Spleen (tissue), 11 donors: ENCODE results near the gene PIM3. TPM values are rescaled to one million over a fixed set of nuclear protein-coding genes. Genes with fewer than 3 reads are reported as not detected.

Experiments used
- DNase-seq: peaks from one replicate; pipeline ENCODE4 v3.0.0-alpha.2; 2020
- H3K27ac ChIP-seq, 8 donors: fragments of 200-600 bp; sonication (generic) in 7 of 8; 1 replicate in 4 of 8; 2 replicates in 4 of 8; pipeline versions ENCODE4 v1.5.0 to v1.8.0; 2016 to 2021; ENCODE audit warnings: inconsistent platforms in 4 of 8, mild to moderate bottlenecking in 4 of 8, moderate library complexity in 1 of 8
- H3K27me3 ChIP-seq, 7 donors: fragments of 200-600 bp; sonication (generic) in 6 of 7; replicated peaks in 1 of 7; 1 replicate in 4 of 7; 2 replicates in 3 of 7; pipeline versions ENCODE4 v1.5.0 to v1.8.0; 2016 to 2021; ENCODE audit warnings: inconsistent platforms in 3 of 7, mild to moderate bottlenecking in 1 of 7
- H3K36me3 ChIP-seq, 6 donors: fragments of 200-600 bp; sonication (generic) in 5 of 6; 1 replicate in 4 of 6; 2 replicates in 2 of 6; pipeline versions ENCODE4 v1.5.0 to v1.8.0; 2016 to 2021; ENCODE audit warnings: inconsistent platforms in 2 of 6
- H3K4me1 ChIP-seq, 6 donors: fragments of 200-600 bp; sonication (generic) in 5 of 6; 1 replicate in 3 of 6; 2 replicates in 3 of 6; pipeline versions ENCODE4 v1.5.0 to v1.8.0; 2016 to 2021; ENCODE audit warnings: inconsistent platforms in 3 of 6
- H3K4me3 ChIP-seq, 8 donors: fragments of 200-600 bp; sonication (generic) in 7 of 8; 1 replicate in 4 of 8; 2 replicates in 4 of 8; pipeline versions ENCODE4 v1.5.0 to v1.8.0; 2016 to 2021; ENCODE audit warnings: inconsistent platforms in 4 of 8, mild to moderate bottlenecking in 4 of 8, moderate library complexity in 2 of 8
- H3K9me3 ChIP-seq, 8 donors: fragments of 200-600 bp; sonication (generic) in 7 of 8; 1 replicate in 4 of 8; 2 replicates in 4 of 8; pipeline versions ENCODE4 v1.5.0 to v1.8.0; 2016 to 2021; ENCODE audit warnings: inconsistent platforms in 4 of 8
- CTCF ChIP-seq, 11 experiments: fragments of 200-600 bp in 7 of 11; fragments of 450-650 bp in 4 of 11; sonication (generic) in 4 of 11; IDR thresholded peaks in 8 of 11; conservative IDR thresholded peaks in 3 of 11; 1 replicate in 7 of 11; 2 replicates in 4 of 11; pipeline versions ENCODE4 v1.4.0 to v1.8.0; 2016 to 2021; ENCODE audit warnings: antibody characterized with exemption in 11 of 11, inconsistent platforms in 4 of 11, mild to moderate bottlenecking in 1 of 11
- POLR2A ChIP-seq, 3 donors: fragments of 450-650 bp; IDR thresholded peaks; one replicate each; pipeline ENCODE4 v1.5.1; 2017; ENCODE audit warnings: antibody characterized with exemption in 3 of 3, mild to moderate bottlenecking in 1 of 3
- POLR2AphosphoS5 ChIP-seq, 3 donors: sonication (generic); formaldehyde crosslinking; IDR thresholded peaks; one replicate each; pipeline ENCODE4 v1.5.1; 2017; ENCODE audit warnings: antibody characterized with exemption in 3 of 3
- WGBS, 5 donors: extraction: QIAGEN DNeasy Blood & Tissue Kit in 3 of 5; methylation state at CpG; one replicate each; pipeline versions ENCODE4 v1.1.5 to v1.1.7; 2013 to 2018; 5-methylcytosine and 5-hydroxymethylcytosine counted together
- intact Hi-C: fragments of 100-400 bp; cut with DNase I; formaldehyde crosslinking; loops from one replicate; pipeline ENCODE4 v1.15.0; 2023; ENCODE audit warnings: low total_unique reads
- polyA plus RNA-seq, 3 donors: library from polyadenylated mRNA; stranded (reverse); fragments of 200-250 nt; gene quantifications; one replicate each; pipeline ENCODE4 v1.2.1, GENCODE V29; 2013
- total RNA-seq, 7 donors: library from RNA; depleted of rRNA in 3 of 7; stranded (reverse); fragments of >200 nt in 3 of 7; fragmentation: NEBNext Ultra II Directional in 4 of 7; extraction: Animal tissue kit (Norgen Biotek cat#: 25700) in 4 of 7; gene quantifications; one replicate each; pipeline versions ENCODE4 v1.1.0 to v1.2.1, GENCODE V29; 2016 to 2021
- donor health status: healthy with polysubstance abuse.
- donor health status: DM: no; HTN: no; CAD: no; lungs with moderate emphysema.
- donor health status: DM: no; HTN: no; CAD: no.
- donor health status: Bipolar disorder and iron deficiency.
- donor health status: healthy.
- donor health status: DM: no; HTN: no; CAD: no.
- donor health status: DM: yes; HTN: yes; CAD: no.

PIM3 gene
- total and polyA plus RNA-seq, 10 donors: 49.5 to 134 (median 93.6) TPM

GRCh38 chr22:49957826-49958365 is 2.7 kb upstream of the PIM3 start:
- H3K4me3 ChIP-seq: no peak overlapping the region
- TF ChIP-seq CTCF (IDR thresholded peaks at IDR 0.05 in 8 of 11, conservative IDR thresholded peaks at IDR 0.05 in 3 of 11): no peak
- TF ChIP-seq POLR2AphosphoS5 (IDR thresholded peaks at IDR 0.05): no peak
- TF ChIP-seq POLR2A (IDR thresholded peaks at IDR 0.05): no peak
- intact Hi-C loops: no loop called here
- peaks cover 11 to 71% (median 51%) of the 10 kb centered on the region in 6 donors for H3K4me1 ChIP-seq
- no peaks in the 10 kb centered on the region for H3K27me3 ChIP-seq
- peak overlapping the region in 1 of 8 donors; percentile 99 for H3K27ac ChIP-seq
- peak; percentile 77 for DNase-seq
- WGBS, 5 donors: 89 to 93% (median 91%) methylated on average over 7 to 12 of the region's 12 CpGs
- peaks cover 1 to 16% (median 12%) of the 10 kb centered on the region in 6 donors for H3K36me3 ChIP-seq
- H3K9me3 ChIP-seq: no peaks in the 10 kb centered on the region

DNA sequence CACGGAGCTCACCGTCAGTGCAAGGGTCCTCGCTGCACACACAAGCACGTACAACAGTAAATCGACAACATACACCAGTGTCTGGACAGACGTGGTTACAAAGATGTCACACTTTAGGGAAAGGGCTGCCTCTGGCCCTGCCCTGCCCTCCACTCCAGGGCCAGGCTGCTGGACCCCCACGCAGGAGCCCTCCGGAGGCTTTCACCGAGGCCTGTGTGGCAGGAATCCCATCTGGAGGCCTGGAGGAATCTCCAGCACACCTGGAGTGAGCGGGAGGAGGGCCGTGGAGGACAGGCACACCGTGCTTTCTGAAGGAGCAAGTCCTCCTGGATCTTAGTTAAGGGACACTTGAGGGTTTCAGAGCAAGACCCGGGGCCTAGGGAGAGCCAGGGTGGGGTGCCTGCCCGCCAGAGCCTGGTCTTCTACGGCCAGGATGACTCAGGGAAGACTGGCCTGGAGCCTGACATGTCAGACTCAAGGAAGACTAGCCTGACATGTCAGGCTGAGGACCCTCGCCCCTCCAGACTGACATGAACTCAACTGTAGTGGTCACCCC is 2.1 kb upstream of the PIM3 start:
- Histone ChIP-seq H3K27ac (peak overlapping the region in 2 of 8 donors; percentile 98 to 99), H3K27me3 (no peaks in the 10 kb centered on the region), H3K4me3 (no peak overlapping the region), H3K4me1 (peaks cover 16 to 71% (median 51%) of the 10 kb centered on the region in 6 donors), H3K36me3 (peaks cover 2 to 22% (median 18%) of the 10 kb centered on the region in 6 donors), H3K9me3 (no peaks in the 10 kb centered on the region)
- 91 to 96% (median 93%) methylated on average over 13 to 16 of the region's 16 CpGs for WGBS, 5 donors
- intact Hi-C loops: no loop called here
- DNase-seq: peak; percentile 76
- TF ChIP-seq CTCF (IDR thresholded peaks at IDR 0.05 in 8 of 11, conservative IDR thresholded peaks at IDR 0.05 in 3 of 11): no peak
- no peak for TF ChIP-seq POLR2A (IDR thresholded peaks at IDR 0.05)
- no peak for TF ChIP-seq POLR2AphosphoS5 (IDR thresholded peaks at IDR 0.05)

- H3K9me3 ChIP-seq: no peaks in the 10 kb centered on the region
- peaks cover 21 to 71% (median 51%) of the 10 kb centered on the region in 6 donors for H3K4me1 ChIP-seq
- H3K27ac ChIP-seq: peak overlapping the region; percentile 73 to 99 (median 97)
- no peaks in the 10 kb centered on the region for H3K27me3 ChIP-seq
- TF ChIP-seq POLR2AphosphoS5 (IDR thresholded peaks at IDR 0.05): no peak
- TF ChIP-seq CTCF (IDR thresholded peaks at IDR 0.05 in 8 of 11, conservative IDR thresholded peaks at IDR 0.05 in 3 of 11): no peak
- no peak for TF ChIP-seq POLR2A (IDR thresholded peaks at IDR 0.05)
- peaks cover 2 to 29% (median 25%) of the 10 kb centered on the region in 6 donors for H3K36me3 ChIP-seq
- WGBS, 5 donors: 72 to 82% (median 75%) methylated on average over 28 to 29 of the region's 29 CpGs
- intact Hi-C loops: no loop called here
- peak; percentile 82 for DNase-seq
- peak overlapping the region; percentile 12 to 99 (median 90) for H3K4me3 ChIP-seq
Observed at GRCh38 chr22:49958931-49959781, 1.4 kb upstream of the PIM3 start.

DNA sequence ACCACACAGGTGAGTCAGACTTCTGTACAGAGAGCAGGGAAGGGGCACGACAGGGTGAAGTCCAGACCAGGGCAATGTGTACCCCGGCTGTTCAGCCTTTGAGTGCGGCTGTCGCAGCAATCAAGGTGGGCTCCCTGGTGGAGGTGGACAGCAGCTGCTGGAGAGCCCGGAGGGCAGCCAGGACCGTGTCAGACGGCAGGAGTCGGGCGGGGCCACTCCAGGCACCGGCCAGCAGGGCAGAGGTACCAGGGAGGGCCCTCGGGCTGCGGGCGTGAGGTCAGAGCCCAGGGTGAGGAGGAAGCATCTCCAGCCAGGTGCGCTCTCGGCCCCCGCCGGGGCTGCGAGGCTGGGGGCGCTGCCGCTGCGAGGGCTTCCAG is 802 bp upstream of the PIM3 start:
- Histone ChIP-seq H3K4me3 (peak overlapping the region; percentile 12 to 99 (median 90)), H3K9me3 (no peaks in the 10 kb centered on the region), H3K4me1 (peaks cover 27 to 71% (median 51%) of the 10 kb centered on the region in 6 donors), H3K27ac (peak overlapping the region; percentile 73 to 99 (median 97)), H3K27me3 (no peaks in the 10 kb centered on the region), H3K36me3 (peaks cover 2 to 35% (median 30%) of the 10 kb centered on the region in 6 donors)
- 0 to 8% (median 6%) methylated on average over 2 to 21 of the region's 21 CpGs for WGBS, 5 donors
- intact Hi-C loops: no loop called here
- DNase-seq: no peak
- TF ChIP-seq CTCF (IDR thresholded peaks at IDR 0.05 in 8 of 11, conservative IDR thresholded peaks at IDR 0.05 in 3 of 11) (peak in 1 of 11 experiments; percentile 19), POLR2A (IDR thresholded peaks at IDR 0.05) (no peak), POLR2AphosphoS5 (IDR thresholded peaks at IDR 0.05) (no peak)
